Neural cell (in vitro differentiated cells): ENCODE results near the gene DOCK8. TPM values are rescaled to one million over a fixed set of nuclear protein-coding genes. Genes with fewer than 3 reads are reported as not detected.

Source experiments
- H2AFZ ChIP-seq: fragments of 200-600, 300-800 bp; sonication (generic), shearing (Covaris generic); 2 replicates; pipeline ENCODE4 v1.6.0; 2014; ENCODE audit warnings: low read depth, mild to moderate bottlenecking, antibody characterized with exemption, low read length, moderate library complexity
- H3F3A ChIP-seq: fragments of 200-600 bp; shearing (Covaris generic); 2 replicates; pipeline ENCODE4 v1.6.1; 2016; ENCODE audit warnings: mild to moderate bottlenecking, moderate library complexity, mixed read lengths, antibody characterized with exemption, low read length; ENCODE audit not compliant: insufficient read depth, poor library complexity, severe bottlenecking
- H3K27ac ChIP-seq: fragments of 200-600, 300-800 bp; sonication (generic), shearing (Covaris generic); 2 replicates; pipeline ENCODE4 v1.5.1; 2014; ENCODE audit warnings: mild to moderate bottlenecking, low read length, moderate library complexity
- H3K27me3 ChIP-seq: fragments of 300-800, 200-600 bp; sonication (generic), shearing (Covaris generic); 2 replicates; pipeline ENCODE4 v1.6.0; 2014; ENCODE audit warnings: mild to moderate bottlenecking, low read depth, low read length, moderate library complexity; ENCODE audit not compliant: insufficient read depth
- H3K36me3 ChIP-seq: fragments of 300-800, 200-600 bp; sonication (generic), shearing (Covaris generic); 2 replicates; pipeline ENCODE4 v1.5.1; 2014; ENCODE audit warnings: mild to moderate bottlenecking, antibody characterized with exemption, low read length, moderate library complexity; ENCODE audit not compliant: insufficient read depth
- H3K4me2 ChIP-seq: fragments of 300-800, 200-600 bp; sonication (generic), shearing (Covaris generic); 2 replicates; pipeline ENCODE4 v1.6.0; 2014; ENCODE audit warnings: mild to moderate bottlenecking, low read length
- H3K4me3 ChIP-seq: fragments of 300-800, 200-600 bp; sonication (generic), shearing (Covaris generic); 2 replicates; pipeline ENCODE4 v1.5.1; 2014; ENCODE audit warnings: mild to moderate bottlenecking, low read length, moderate library complexity
- H3K79me2 ChIP-seq: fragments of 200-600 bp; shearing (Covaris generic); replicated peaks from 2 replicates; pipeline ENCODE4 v1.6.0; 2014; ENCODE audit warnings: mild to moderate bottlenecking, low read length, moderate library complexity; ENCODE audit not compliant: insufficient read depth
- H3K9ac ChIP-seq: fragments of 300-800, 200-600 bp; sonication (generic), shearing (Covaris generic); 2 replicates; pipeline ENCODE4 v1.6.1; 2016; ENCODE audit warnings: mild to moderate bottlenecking, low read length, mixed read lengths
- H3K9me2 ChIP-seq: fragments of 200-600 bp; shearing (Covaris generic); 2 replicates; pipeline ENCODE4 v1.6.1; 2016; ENCODE audit warnings: mild to moderate bottlenecking, low read length, mixed read lengths; ENCODE audit not compliant: insufficient read depth
- H3K9me3 ChIP-seq: fragments of 200-600, 300-800 bp; sonication (generic), shearing (Covaris generic); 2 replicates; pipeline ENCODE4 v1.6.1; 2016; ENCODE audit warnings: mild to moderate bottlenecking, mixed run types, low read length, moderate library complexity, mixed read lengths
- H4K20me1 ChIP-seq: fragments of 200-600 bp; shearing (Covaris generic); 2 replicates; pipeline ENCODE4 v1.6.1; 2016; ENCODE audit warnings: mild to moderate bottlenecking, mixed run types; ENCODE audit not compliant: insufficient read depth
- CTCF ChIP-seq: fragments of 450-650 bp; IDR thresholded peaks from 2 replicates; pipeline ENCODE4 v1.5.1; 2014; ENCODE audit warnings: antibody characterized with exemption, mild to moderate bottlenecking, moderate library complexity; ENCODE audit not compliant: poor library complexity, severe bottlenecking
- EP300 ChIP-seq: fragments of 450-650 bp; conservative IDR thresholded peaks from 2 replicates; pipeline ENCODE4 v1.6.1; 2014; ENCODE audit warnings: antibody characterized with exemption, mild to moderate bottlenecking, moderate library complexity; ENCODE audit not compliant: poor library complexity, severe bottlenecking
- EZH2 ChIP-seq: fragments of 200-600, 300-800 bp; shearing (Covaris generic), sonication (generic); IDR thresholded peaks from 2 replicates; pipeline ENCODE4 v1.6.1; 2014; ENCODE audit warnings: antibody characterized with exemption, low read length, borderline replicate concordance, mild to moderate bottlenecking; ENCODE audit not compliant: insufficient read depth, poor library complexity, severe bottlenecking
- MXI1 ChIP-seq: fragments of 450-650 bp; conservative IDR thresholded peaks from 2 replicates; pipeline ENCODE4 v1.6.1; 2014; ENCODE audit warnings: antibody characterized with exemption, mild to moderate bottlenecking; ENCODE audit not compliant: poor library complexity, severe bottlenecking
- POLR2AphosphoS5 ChIP-seq: IDR thresholded peaks from 2 replicates; pipeline ENCODE4 v1.6.1; 2012
- RAD21 ChIP-seq: fragments of 450-650 bp; conservative IDR thresholded peaks from 2 replicates; pipeline ENCODE4 v1.6.1; 2014; ENCODE audit warnings: antibody characterized with exemption, mild to moderate bottlenecking, moderate library complexity
- REST ChIP-seq: IDR thresholded peaks from 2 replicates; pipeline ENCODE4 v1.6.1; 2012; ENCODE audit warnings: borderline replicate concordance
- SMC3 ChIP-seq: fragments of 450-650 bp; conservative IDR thresholded peaks from 2 replicates; pipeline ENCODE4 v1.6.1; 2014; ENCODE audit warnings: antibody characterized with exemption, mild to moderate bottlenecking, moderate library complexity; ENCODE audit not compliant: poor library complexity
- TAF1 ChIP-seq: IDR thresholded peaks from 2 replicates; pipeline ENCODE4 v1.6.1; 2012; ENCODE audit warnings: low read depth
- polyA plus RNA-seq: library from polyadenylated mRNA; depleted of rRNA; stranded (reverse); fragments of >200 nt; gene quantifications from 2 replicates; pipeline ENCODE4 v1.2.3, GENCODE V29; 2014

The DOCK8 gene
- polyA plus RNA-seq, 1 donor from 2014 or later = not detected

DNA sequence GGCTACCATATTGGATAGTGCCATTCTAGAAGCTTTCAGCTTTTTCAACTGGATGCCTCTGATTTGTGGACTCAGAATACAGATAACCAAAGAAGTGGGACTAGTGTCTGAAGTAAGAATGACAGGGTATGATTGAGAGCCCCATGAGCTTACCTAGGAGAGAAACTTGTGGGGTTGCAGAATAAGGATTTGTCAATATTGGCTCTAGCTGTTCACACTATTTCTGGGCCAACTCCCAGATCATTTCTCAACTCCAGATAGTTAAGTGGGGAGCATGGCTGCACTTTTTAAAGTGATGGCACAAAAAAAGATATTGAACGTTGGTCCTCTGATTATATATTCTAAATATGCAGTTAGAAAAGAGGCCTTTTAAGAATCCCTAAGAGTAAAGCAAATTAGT lies 252.1 kb downstream of the DOCK8 start:
- no peaks in the 10 kb centered on the region for H3K27me3 ChIP-seq
- no peak overlapping the region for H3K9ac ChIP-seq
- H3K27ac ChIP-seq = no peak overlapping the region
- TF ChIP-seq POLR2AphosphoS5 (no peak), REST (no peak), TAF1 (no peak), RAD21 (no peak), SMC3 (no peak), MXI1 (no peak)
- H3K9me2 ChIP-seq = no peaks in the 10 kb centered on the region
- no peak overlapping the region for H3K4me2 ChIP-seq
- H4K20me1 ChIP-seq = no peaks in the 10 kb centered on the region
- H2AFZ ChIP-seq = no peak overlapping the region
- H3K9me3 ChIP-seq = no peaks in the 10 kb centered on the region
- no peak overlapping the region for H3K4me3 ChIP-seq
- H3K36me3 ChIP-seq = no peaks in the 10 kb centered on the region
- no peaks in the 10 kb centered on the region for H3K79me2 ChIP-seq
- H3F3A ChIP-seq = no peaks in the 10 kb centered on the region

GRCh38 chr9:468766-469426 lies 254.2 kb downstream of the DOCK8 start:
- H4K20me1 ChIP-seq = no peaks in the 10 kb centered on the region

More at GRCh38 chr9:468766-469426, 254.2 kb downstream of the DOCK8 start:
- Histone ChIP-seq H3K4me3 (peak overlapping the region; percentile 91), H3K9ac (no peak overlapping the region), H3K9me3 (no peaks in the 10 kb centered on the region), H3K27ac (no peak overlapping the region), H3K27me3 (no peaks in the 10 kb centered on the region), H3K79me2 (no peaks in the 10 kb centered on the region), H2AFZ (no peak overlapping the region), H3K36me3 (no peaks in the 10 kb centered on the region), H3F3A (no peaks in the 10 kb centered on the region), H3K9me2 (no peaks in the 10 kb centered on the region), H3K4me2 (no peak overlapping the region)
- TF ChIP-seq MXI1 (no peak), POLR2AphosphoS5 (no peak), RAD21 (no peak), CTCF (no peak), SMC3 (no peak), REST (no peak), TAF1 (no peak), EZH2 (no peak), EP300 (no peak)
